GM23248 (cell line): ENCODE results near the gene FAM53A.

Source experiments
- EZH2 ChIP-seq: fragments of 200-600 bp; sonication (generic); IDR thresholded peaks from 2 replicates; pipeline ENCODE4 v1.6.1; 2018; ENCODE audit warnings: antibody characterized with exemption, mild to moderate bottlenecking; ENCODE audit not compliant: insufficient read depth, poor library complexity, severe bottlenecking
- EZH2phosphoT487 ChIP-seq: fragments of 200-600 bp; sonication (generic); IDR thresholded peaks from 2 replicates; pipeline ENCODE4 v1.6.1; 2018; ENCODE audit warnings: antibody characterized with exemption, moderate library complexity, mild to moderate bottlenecking, low read depth; ENCODE audit not compliant: insufficient read depth

- TF ChIP-seq EZH2 (no peak), EZH2phosphoT487 (no peak)
Measured at GRCh38 chr4:1658581-1658980, 25.5 kb downstream of the FAM53A start.
